Omental fat pad (tissue), 4 donors: ENCODE data around the gene DKC1. TPM values are rescaled to one million over a fixed set of nuclear protein-coding genes. Genes with fewer than 3 reads are reported as not detected.

ENCODE experiments used
- ATAC-seq: fragments of 150-250 bp; one replicate; pipeline ENCODE4 v1.9.1; 2016; ENCODE audit warnings: mild to moderate bottlenecking, moderate library complexity; ENCODE audit not compliant: low FRiP score
- DNase-seq: peaks from one replicate; pipeline ENCODE4 v3.0.0-alpha.2; 2019; ENCODE audit warnings: low spot score
- CTCF ChIP-seq, 3 donors: fragments of 450-650 bp; IDR thresholded peaks; one replicate each; pipeline ENCODE4 v1.5.1; 2016 to 2017; ENCODE audit warnings: antibody characterized with exemption in 3 of 3, mild to moderate bottlenecking in 3 of 3, moderate library complexity in 2 of 3
- total RNA-seq, 4 donors: library from RNA; depleted of rRNA; stranded (reverse); fragments of >200 nt; gene quantifications; one replicate each; pipeline ENCODE4 v1.1.0, GENCODE V29; 2016

The DKC1 gene
- 100 to 1,000 TPM in 1 of 4 donors, 10 to 100 TPM in 3; 29.8 to 125 (median 35.9) TPM for total RNA-seq

GRCh38 chrX:154762537-154763296 is at the start of gene DKC1:
Gene DKC1, plus strand, starts transcription at chrX:154762864. Its CDS starts 102 bp downstream, at chrX:154762966.
- no peak for TF ChIP-seq CTCF (IDR thresholded peaks at IDR 0.05)

GRCh38 chrX:154714925-154715324 is 47.7 kb upstream of the DKC1 start:
- TF ChIP-seq CTCF (IDR thresholded peaks at IDR 0.05): peak in 1 of 3 donors; percentile 29
- DNase-seq: no peak
- ATAC-seq: no peak

More at GRCh38 chrX:154762537-154763296, at the start of gene DKC1:
- peak; percentile 96 for ATAC-seq
- DNase-seq: peak; percentile 80

GRCh38 chrX:154715825-154716224 is 46.8 kb upstream of the DKC1 start:
- no peak for DNase-seq
- no peak for TF ChIP-seq CTCF (IDR thresholded peaks at IDR 0.05)
- ATAC-seq: no peak

GRCh38 chrX:154717824-154718223 is 44.8 kb upstream of the DKC1 start:
- ATAC-seq (no peak), DNase-seq (no peak)
- no peak for TF ChIP-seq CTCF (IDR thresholded peaks at IDR 0.05)

- no peak for ATAC-seq
- TF ChIP-seq CTCF (IDR thresholded peaks at IDR 0.05): no peak
Observed at GRCh38 chrX:154718616-154719015, 44.0 kb upstream of the DKC1 start.

GRCh38 chrX:154719132-154719675 is 43.5 kb upstream of the DKC1 start:
- TF ChIP-seq CTCF (IDR thresholded peaks at IDR 0.05): no peak
- no peak for DNase-seq
- no peak for ATAC-seq

More at GRCh38 chrX:154718616-154719015, 44.0 kb upstream of the DKC1 start:
- no peak for DNase-seq

- TF ChIP-seq CTCF (IDR thresholded peaks at IDR 0.05): no peak
- ATAC-seq: no peak
- no peak for DNase-seq
Observed at GRCh38 chrX:154720067-154720466, 42.6 kb upstream of the DKC1 start.
